Muscle of leg (tissue), 11 donors: ENCODE results near the gene KCTD8. TPM values are rescaled to one million over a fixed set of nuclear protein-coding genes. Genes with fewer than 3 reads are reported as not detected.

ENCODE experiments used
- DNase-seq: peaks from one replicate; pipeline ENCODE4 v3.0.0; 2013
- H3K27ac ChIP-seq: one replicate; pipeline ENCODE4 v1.5.1; 2013; ENCODE audit warnings: mild to moderate bottlenecking, low read length, control low read depth
- H3K27me3 ChIP-seq: one replicate; pipeline ENCODE4 v1.6.1; 2013; ENCODE audit warnings: low read length; ENCODE audit not compliant: control insufficient read depth, insufficient read depth
- H3K36me3 ChIP-seq: one replicate; pipeline ENCODE4 v1.6.1; 2013; ENCODE audit warnings: low read length; ENCODE audit not compliant: control insufficient read depth, insufficient read depth
- H3K4me1 ChIP-seq: one replicate; pipeline ENCODE4 v1.6.1; 2013; ENCODE audit warnings: low read length; ENCODE audit not compliant: control insufficient read depth, insufficient read depth
- H3K4me3 ChIP-seq: one replicate; pipeline ENCODE4 v1.5.1; 2013; ENCODE audit warnings: low read length, control low read depth
- H3K9me3 ChIP-seq: replicated peaks from 2 replicates; pipeline ENCODE4 v1.6.1; 2013; ENCODE audit warnings: low read depth, low read length; ENCODE audit not compliant: control insufficient read depth
- WGBS: methylation state at CpG from one replicate; pipeline ENCODE4 v1.1.5; 2013; ENCODE audit warnings: missing lambda C conversion rate; ENCODE audit not compliant: insufficient coverage; 5-methylcytosine and 5-hydroxymethylcytosine counted together
- polyA plus RNA-seq, 8 donors: library from polyadenylated mRNA; unstranded; fragments of 120-200 nt; gene quantifications; one replicate each; pipeline versions ENCODE4 v1.2.1 to v1.2.3, GENCODE V29; 2013; ENCODE audit warnings: inconsistent platforms in 1 of 8, low replicate concordance in 1 of 8; ENCODE audit not compliant: insufficient read length in 8 of 8, insufficient read depth in 1 of 8
- total RNA-seq: library from RNA; stranded (reverse); fragments of 120-200 nt; gene quantifications from one replicate; pipeline ENCODE4 v1.2.4, GENCODE V29; 2013

The KCTD8 gene
- total and polyA plus RNA-seq, 9 donors, result 0.05 to 0.47 (median 0.15) TPM; not detected in 2

- Histone ChIP-seq H3K4me1 (no peaks in the 10 kb centered on the region), H3K27me3 (no peaks in the 10 kb centered on the region), H3K27ac (no peak overlapping the region), H3K4me3 (no peak overlapping the region), H3K36me3 (no peaks in the 10 kb centered on the region), H3K9me3 (no peaks in the 10 kb centered on the region)
- peak; percentile 48 for DNase-seq
- no CpG with 5 or more reads among the region's 2 CpGs for WGBS
Observed at GRCh38 chr4:44326741-44327140, 121.9 kb downstream of the KCTD8 start.

GRCh38 chr4:44320833-44321232 is 127.8 kb downstream of the KCTD8 start:
- H3K36me3 ChIP-seq, result no peaks in the 10 kb centered on the region
- no peaks in the 10 kb centered on the region for H3K4me1 ChIP-seq
- no peak overlapping the region for H3K4me3 ChIP-seq
- H3K27me3 ChIP-seq, result no peaks in the 10 kb centered on the region
- no peak for DNase-seq
- no peak overlapping the region for H3K27ac ChIP-seq
- no peaks in the 10 kb centered on the region for H3K9me3 ChIP-seq
- WGBS, result no CpG with 5 or more reads among the region's 2 CpGs

GRCh38 chr4:44319129-44319528 is 129.5 kb downstream of the KCTD8 start:
- Histone ChIP-seq H3K9me3 (no peaks in the 10 kb centered on the region), H3K27me3 (no peaks in the 10 kb centered on the region), H3K36me3 (no peaks in the 10 kb centered on the region), H3K4me3 (no peak overlapping the region), H3K4me1 (no peaks in the 10 kb centered on the region), H3K27ac (no peak overlapping the region)
- whole genome bisulfite sequencing, result 73% methylated on average over 2 of the region's 3 CpGs
- no peak for DNase-seq

GRCh38 chr4:44313702-44314101 is 134.9 kb downstream of the KCTD8 start:
- H3K27ac ChIP-seq, result no peak overlapping the region
- no peak for DNase-seq

GRCh38 chr4:44287505-44287904 is 161.1 kb downstream of the KCTD8 start:
- Histone ChIP-seq H3K4me1 (no peaks in the 10 kb centered on the region), H3K27ac (no peak overlapping the region), H3K9me3 (no peaks in the 10 kb centered on the region), H3K27me3 (no peaks in the 10 kb centered on the region), H3K4me3 (no peak overlapping the region), H3K36me3 (no peaks in the 10 kb centered on the region)
- no CpG with 5 or more reads among the region's 1 CpG for WGBS
- no peak for DNase-seq

More at GRCh38 chr4:44313702-44314101, 134.9 kb downstream of the KCTD8 start:
- no peaks in the 10 kb centered on the region for H3K4me1 ChIP-seq
- no peaks in the 10 kb centered on the region for H3K9me3 ChIP-seq
- no peak overlapping the region for H3K4me3 ChIP-seq
- H3K27me3 ChIP-seq, result no peaks in the 10 kb centered on the region
- WGBS, result 83% methylated on average over 1 of the region's 1 CpG
- H3K36me3 ChIP-seq, result no peaks in the 10 kb centered on the region

- Histone ChIP-seq H3K27me3 (no peaks in the 10 kb centered on the region), H3K9me3 (no peaks in the 10 kb centered on the region), H3K4me1 (no peaks in the 10 kb centered on the region), H3K4me3 (no peak overlapping the region), H3K27ac (no peak overlapping the region), H3K36me3 (no peaks in the 10 kb centered on the region)
- WGBS, result no CpG with 5 or more reads among the region's 1 CpG
- no peak for DNase-seq
Observed at GRCh38 chr4:44279469-44279868, 169.1 kb downstream of the KCTD8 start.

GRCh38 chr4:44279066-44279465 is 169.5 kb downstream of the KCTD8 start:
- Histone ChIP-seq H3K4me1 (no peaks in the 10 kb centered on the region), H3K9me3 (no peaks in the 10 kb centered on the region), H3K27ac (no peak overlapping the region), H3K27me3 (no peaks in the 10 kb centered on the region), H3K36me3 (no peaks in the 10 kb centered on the region), H3K4me3 (no peak overlapping the region)
- no CpG with 5 or more reads among the region's 1 CpG for WGBS
- no peak for DNase-seq

- Histone ChIP-seq H3K4me1 (no peaks in the 10 kb centered on the region), H3K9me3 (no peaks in the 10 kb centered on the region), H3K27ac (no peak overlapping the region), H3K36me3 (no peaks in the 10 kb centered on the region), H3K27me3 (no peaks in the 10 kb centered on the region), H3K4me3 (no peak overlapping the region)
- no peak for DNase-seq
- no CpG with 5 or more reads among the region's 2 CpGs for WGBS
Observed at GRCh38 chr4:44257461-44257860, 191.1 kb downstream of the KCTD8 start.

- no peaks in the 10 kb centered on the region for H3K27me3 ChIP-seq
- H3K9me3 ChIP-seq, result no peaks in the 10 kb centered on the region
- WGBS, result 93% methylated on average over 1 of the region's 2 CpGs
- peak; percentile 23 for DNase-seq
- no peaks in the 10 kb centered on the region for H3K4me1 ChIP-seq
- no peak overlapping the region for H3K4me3 ChIP-seq
- H3K27ac ChIP-seq, result no peak overlapping the region
- H3K36me3 ChIP-seq, result no peaks in the 10 kb centered on the region
Observed at GRCh38 chr4:44256414-44256813, 192.2 kb downstream of the KCTD8 start.

- DNase-seq, result no peak
- no peaks in the 10 kb centered on the region for H3K4me1 ChIP-seq
- H3K27ac ChIP-seq, result no peak overlapping the region
- H3K9me3 ChIP-seq, result no peaks in the 10 kb centered on the region
- H3K36me3 ChIP-seq, result no peaks in the 10 kb centered on the region
- H3K27me3 ChIP-seq, result no peaks in the 10 kb centered on the region
- no peak overlapping the region for H3K4me3 ChIP-seq
Observed at GRCh38 chr4:44237643-44238042, 211.0 kb downstream of the KCTD8 start.

- no peak overlapping the region for H3K27ac ChIP-seq
- H3K4me3 ChIP-seq, result no peak overlapping the region
- H3K36me3 ChIP-seq, result no peaks in the 10 kb centered on the region
- WGBS, result no CpG with 5 or more reads among the region's 3 CpGs
- H3K9me3 ChIP-seq, result no peaks in the 10 kb centered on the region
- H3K27me3 ChIP-seq, result no peaks in the 10 kb centered on the region
- H3K4me1 ChIP-seq, result no peaks in the 10 kb centered on the region
- DNase-seq, result no peak
Observed at GRCh38 chr4:44235897-44236296, 212.7 kb downstream of the KCTD8 start.
